Thyroid gland (tissue), 4 donors: ENCODE results near the gene PRKCA.

Source experiments
- POLR2A ChIP-seq, 2 donors: fragments of 450-650 bp; IDR thresholded peaks; one replicate each; pipeline ENCODE4 v1.6.1; 2017; ENCODE audit warnings: antibody characterized with exemption in 2 of 2, mild to moderate bottlenecking in 2 of 2, moderate library complexity in 1 of 2
- TF ChIP-seq, protein P1 (sequence below), 6 experiments: fragments of 200-600 bp in 3 of 6; fragments of 450-650 bp in 3 of 6; sonication (generic) in 3 of 6; IDR thresholded peaks; one replicate each; pipeline ENCODE4 v1.5.1; 2016 to 2019; ENCODE audit warnings: antibody characterized with exemption in 6 of 6, mild to moderate bottlenecking in 2 of 6, inconsistent platforms in 1 of 6, moderate library complexity in 1 of 6

DNA sequence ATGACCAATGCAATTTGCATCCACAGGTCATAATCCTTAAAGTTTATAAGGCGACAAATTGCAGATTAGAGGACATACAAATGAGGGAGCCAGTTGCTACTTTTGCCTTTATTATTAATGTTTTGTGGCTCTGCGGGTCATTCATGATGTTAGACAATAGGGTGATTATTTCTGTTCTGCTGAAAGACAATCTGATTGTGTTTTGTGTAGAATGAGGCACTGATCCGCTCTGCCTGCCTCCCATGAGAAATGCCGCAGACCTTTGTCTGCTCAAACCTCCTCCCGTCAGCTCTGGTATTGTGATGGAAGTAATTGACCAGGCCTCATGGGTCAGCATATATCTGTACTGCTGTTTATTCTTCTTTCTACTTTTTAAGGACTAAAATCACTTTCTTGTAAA, 224.9 kb downstream of the PRKCA start:
- TF ChIP-seq, protein P1, sequence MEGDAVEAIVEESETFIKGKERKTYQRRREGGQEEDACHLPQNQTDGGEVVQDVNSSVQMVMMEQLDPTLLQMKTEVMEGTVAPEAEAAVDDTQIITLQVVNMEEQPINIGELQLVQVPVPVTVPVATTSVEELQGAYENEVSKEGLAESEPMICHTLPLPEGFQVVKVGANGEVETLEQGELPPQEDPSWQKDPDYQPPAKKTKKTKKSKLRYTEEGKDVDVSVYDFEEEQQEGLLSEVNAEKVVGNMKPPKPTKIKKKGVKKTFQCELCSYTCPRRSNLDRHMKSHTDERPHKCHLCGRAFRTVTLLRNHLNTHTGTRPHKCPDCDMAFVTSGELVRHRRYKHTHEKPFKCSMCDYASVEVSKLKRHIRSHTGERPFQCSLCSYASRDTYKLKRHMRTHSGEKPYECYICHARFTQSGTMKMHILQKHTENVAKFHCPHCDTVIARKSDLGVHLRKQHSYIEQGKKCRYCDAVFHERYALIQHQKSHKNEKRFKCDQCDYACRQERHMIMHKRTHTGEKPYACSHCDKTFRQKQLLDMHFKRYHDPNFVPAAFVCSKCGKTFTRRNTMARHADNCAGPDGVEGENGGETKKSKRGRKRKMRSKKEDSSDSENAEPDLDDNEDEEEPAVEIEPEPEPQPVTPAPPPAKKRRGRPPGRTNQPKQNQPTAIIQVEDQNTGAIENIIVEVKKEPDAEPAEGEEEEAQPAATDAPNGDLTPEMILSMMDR (IDR thresholded peaks at IDR 0.05) = no peak
- TF ChIP-seq POLR2A (IDR thresholded peaks at IDR 0.05) = no peak
